CD14-positive monocyte (primary cell): ENCODE measurements around the gene PREP. TPM values are rescaled to one million over a fixed set of nuclear protein-coding genes. Genes with fewer than 3 reads are reported as not detected.

Experiments used
- DNase-seq, 3 donors: peaks; one replicate each; pipeline ENCODE4 v3.0.0-alpha.2; 2011 to 2022
- H2AFZ ChIP-seq: 2 replicates; pipeline ENCODE4 v1.6.0; 2012; ENCODE audit warnings: mild to moderate bottlenecking, low read depth, low read length, inconsistent platforms; ENCODE audit not compliant: insufficient read depth, poor library complexity, severe bottlenecking
- H3K27ac ChIP-seq, 2 donors: 1 replicate in 1 of 2; 2 replicates in 1 of 2; pipeline ENCODE4 v1.5.1; 2012 to 2013; ENCODE audit warnings: low read length in 2 of 2, control low read depth in 1 of 2, inconsistent platforms in 1 of 2, low read depth in 1 of 2, mild to moderate bottlenecking in 1 of 2
- H3K27me3 ChIP-seq, 2 donors: one replicate each; pipeline versions ENCODE4 v1.6.0 to v1.6.1; 2011 to 2013; ENCODE audit warnings: low read length in 2 of 2; ENCODE audit not compliant: control insufficient read depth in 2 of 2, insufficient read depth in 2 of 2
- H3K36me3 ChIP-seq, 2 donors: replicated peaks in 1 of 2; 1 replicate in 1 of 2; 2 replicates in 1 of 2; pipeline versions ENCODE4 v1.5.1 to v1.6.1; 2012 to 2013; ENCODE audit warnings: low read length in 2 of 2, control low read depth in 1 of 2, inconsistent platforms in 1 of 2, mild to moderate bottlenecking in 1 of 2; ENCODE audit not compliant: insufficient read depth in 2 of 2, control insufficient read depth in 1 of 2
- H3K4me1 ChIP-seq, 2 donors: 1 replicate in 1 of 2; 2 replicates in 1 of 2; pipeline versions ENCODE4 v1.5.1 to v1.6.1; 2012 to 2013; ENCODE audit warnings: low read length in 2 of 2, control low read depth in 1 of 2, inconsistent platforms in 1 of 2, mild to moderate bottlenecking in 1 of 2, moderate library complexity in 1 of 2; ENCODE audit not compliant: insufficient read depth in 2 of 2, control insufficient read depth in 1 of 2
- H3K4me2 ChIP-seq: replicated peaks from 2 replicates; pipeline ENCODE3; 2012; ENCODE audit warnings: low read length, moderate library complexity, mild to moderate bottlenecking; ENCODE audit not compliant: poor library complexity, severe bottlenecking; ENCODE audit errors: extremely low read depth
- H3K4me3 ChIP-seq, 3 experiments: fragments of 200-600 bp in 1 of 3; sonication (generic) in 1 of 3; replicated peaks in 1 of 3; 1 replicate in 2 of 3; 2 replicates in 1 of 3; pipeline ENCODE4 v1.5.1; 2011 to 2013; ENCODE audit warnings: low read length in 3 of 3, mild to moderate bottlenecking in 3 of 3, control low read depth in 2 of 3, low read depth in 2 of 3, inconsistent platforms in 1 of 3, moderate library complexity in 1 of 3
- H3K79me2 ChIP-seq: 2 replicates; pipeline ENCODE4 v1.6.0; 2012; ENCODE audit warnings: mild to moderate bottlenecking, control low read depth, inconsistent platforms, low read length, moderate library complexity; ENCODE audit not compliant: insufficient read depth
- H3K9ac ChIP-seq: 2 replicates; pipeline ENCODE4 v1.6.0; 2017; ENCODE audit warnings: low read length, mild to moderate bottlenecking; ENCODE audit not compliant: insufficient read depth, poor library complexity, severe bottlenecking
- H3K9me3 ChIP-seq, 2 donors: replicated peaks in 1 of 2; 1 replicate in 1 of 2; 2 replicates in 1 of 2; pipeline versions ENCODE4 v1.5.1 to v1.6.1; 2012 to 2013; ENCODE audit warnings: low read length in 2 of 2, control low read depth in 1 of 2; ENCODE audit not compliant: control insufficient read depth in 1 of 2, insufficient read depth in 1 of 2
- H4K20me1 ChIP-seq: 2 replicates; pipeline ENCODE4 v1.6.0; 2012; ENCODE audit warnings: mild to moderate bottlenecking, low read length, control low read depth, moderate library complexity; ENCODE audit not compliant: insufficient read depth
- H3K27ac Mint-ChIP-seq, 7 donors: one replicate each; pipeline ENCODE4 v1.8.0; 2020; ENCODE audit warnings: mild to moderate bottlenecking in 7 of 7, mixed read lengths in 7 of 7, moderate library complexity in 6 of 7, inconsistent platforms in 2 of 7
- H3K27me3 Mint-ChIP-seq, 3 donors: one replicate each; pipeline ENCODE4 v1.8.0; 2021 to 2022; ENCODE audit warnings: low read depth in 3 of 3, mild to moderate bottlenecking in 3 of 3, mixed read lengths in 3 of 3, moderate library complexity in 3 of 3, inconsistent platforms in 1 of 3
- H3K36me3 Mint-ChIP-seq, 2 donors: one replicate each; pipeline ENCODE4 v1.8.0; 2020; ENCODE audit warnings: mixed read lengths in 2 of 2, inconsistent platforms in 1 of 2, mild to moderate bottlenecking in 1 of 2
- H3K4me1 Mint-ChIP-seq: one replicate; pipeline ENCODE4 v1.8.0; 2020; ENCODE audit warnings: mild to moderate bottlenecking, mixed read lengths
- H3K4me3 Mint-ChIP-seq, 2 donors: one replicate each; pipeline ENCODE4 v1.8.0; 2020; ENCODE audit warnings: mild to moderate bottlenecking in 2 of 2, mixed read lengths in 2 of 2, moderate library complexity in 1 of 2
- H3K9me3 Mint-ChIP-seq, 7 donors: one replicate each; pipeline ENCODE4 v1.8.0; 2020 to 2022; ENCODE audit warnings: mixed read lengths in 7 of 7, mild to moderate bottlenecking in 6 of 7, moderate library complexity in 6 of 7, inconsistent platforms in 2 of 7
- CTCF ChIP-seq: fragments of 200-600 bp; IDR thresholded peaks from one replicate; pipeline ENCODE4 v1.8.0; 2022; ENCODE audit warnings: antibody characterized with exemption, mild to moderate bottlenecking
- WGBS: methylation state at CpG from one replicate; pipeline ENCODE4 v1.1.5; 2013; ENCODE audit warnings: missing lambda C conversion rate; ENCODE audit not compliant: insufficient coverage; 5-methylcytosine and 5-hydroxymethylcytosine counted together
- intact Hi-C, 2 donors: fragments of 100-400 bp; cut with micrococcal nuclease; formaldehyde crosslinking; loops; one replicate each; pipeline versions ENCODE4 v1.15.0 to v1.15.1; 2023
- polyA plus RNA-seq, 3 donors: library from polyadenylated mRNA; depleted of rRNA in 1 of 3; unstranded in 2 of 3; stranded (reverse) in 1 of 3; fragments of 300-500 nt in 2 of 3; fragments of >200 nt in 1 of 3; fragmentation: Illumina TruSeq in 2 of 3; gene quantifications; 1 replicate in 2 of 3; 2 replicates in 1 of 3; pipeline ENCODE4 v1.2.3, GENCODE V29; 2012 to 2021

Gene PREP
- polyA plus RNA-seq, 3 donors, result 21.4 to 40.8 (median 30.7) TPM

DNA sequence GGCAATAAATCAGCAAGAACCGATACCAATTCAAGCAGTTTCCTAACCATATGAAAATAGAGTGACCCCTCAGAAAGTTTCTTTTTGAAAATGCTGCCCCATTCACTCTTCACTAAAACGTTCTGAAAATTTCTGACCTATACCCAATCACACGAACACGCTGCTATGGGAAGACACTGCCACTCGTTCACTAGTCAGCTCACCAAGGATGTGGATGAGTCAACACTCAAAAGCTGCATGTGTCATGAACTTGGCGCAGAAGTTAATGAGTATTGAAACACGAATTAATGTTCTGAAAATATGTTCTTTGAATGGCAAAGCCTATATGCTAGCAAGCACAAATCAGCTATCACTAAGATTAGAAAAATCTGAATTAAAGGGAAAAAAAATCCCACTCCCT, 84.2 kb downstream of the PREP start:
- peaks cover 70 to 81% of the 10 kb centered on the region in 2 donors for H3K36me3 Mint-ChIP-seq
- H3K36me3 ChIP-seq, result peaks cover 59 to 95% of the 10 kb centered on the region in 2 donors
- intact Hi-C loops, result no loop called here

GRCh38 chr6:105317607-105318533, 85.0 kb downstream of the PREP start:
- H2AFZ ChIP-seq, result no peak overlapping the region
- Mint-ChIP-seq H3K9me3 (no peaks in the 10 kb centered on the region), H3K4me1 (no peaks in the 10 kb centered on the region), H3K36me3 (peaks cover 67 to 81% of the 10 kb centered on the region in 2 donors), H3K27ac (peak overlapping the region in 1 of 7 donors; percentile 17), H3K4me3 (no peak overlapping the region), H3K27me3 (no peaks in the 10 kb centered on the region)
- no peaks in the 10 kb centered on the region for H3K79me2 ChIP-seq
- no peak for DNase-seq
- WGBS, result no CpG with 5 or more reads among the region's 6 CpGs
- H3K27me3 ChIP-seq, result no peaks in the 10 kb centered on the region
- intact Hi-C loops, result no loop called here
- no peak overlapping the region for H3K9ac ChIP-seq
- no peaks in the 10 kb centered on the region for H4K20me1 ChIP-seq
- H3K9me3 ChIP-seq, result no peaks in the 10 kb centered on the region
- H3K4me3 ChIP-seq, result no peak overlapping the region
- no peaks in the 10 kb centered on the region for H3K4me1 ChIP-seq
- H3K27ac ChIP-seq, result no peak overlapping the region
- peaks cover 58 to 95% of the 10 kb centered on the region in 2 donors for H3K36me3 ChIP-seq
- no peak overlapping the region for H3K4me2 ChIP-seq
- TF ChIP-seq CTCF, result peak; percentile 18

More for the DNA sequence above, 84.2 kb downstream of the PREP start:
- Histone ChIP-seq H3K79me2 (no peaks in the 10 kb centered on the region), H3K4me3 (no peak overlapping the region), H4K20me1 (no peaks in the 10 kb centered on the region), H2AFZ (no peak overlapping the region), H3K9ac (no peak overlapping the region), H3K4me1 (no peaks in the 10 kb centered on the region), H3K9me3 (no peaks in the 10 kb centered on the region), H3K4me2 (no peak overlapping the region), H3K27me3 (no peaks in the 10 kb centered on the region), H3K27ac (no peak overlapping the region)
- no peak for TF ChIP-seq CTCF
- Mint-ChIP-seq H3K4me3 (no peak overlapping the region), H3K4me1 (no peaks in the 10 kb centered on the region), H3K9me3 (no peaks in the 10 kb centered on the region), H3K27me3 (no peaks in the 10 kb centered on the region), H3K27ac (no peak overlapping the region)
- WGBS, result 93% methylated on average over 3 of the region's 7 CpGs
- no peak for DNase-seq
